Activated T-helper 1 cell treated with anti-CD3 and anti-CD28 coated beads, Interleukin-12 subunit alpha, Interleukin-12 subunit beta, Interleukin-2, Interleukin-4 antibody, amounts not matched to agents 30 ng/mL and 10 ng/mL and 1 ng/mL, durations not matched to agents 14 hours and 24 hours and 36 hours (primary cell): ENCODE data around the gene TBC1D8. TPM values are rescaled to one million over a fixed set of nuclear protein-coding genes. Genes with fewer than 3 reads are reported as not detected.

ENCODE experiments used
- DNase-seq: peaks from one replicate; pipeline ENCODE4 v3.0.0; 2021; ENCODE audit warnings: low spot score
- H3K27ac Mint-ChIP-seq: one replicate; pipeline ENCODE4 v1.8.0; 2021; ENCODE audit warnings: mild to moderate bottlenecking, mixed read lengths
- H3K27me3 Mint-ChIP-seq: one replicate; pipeline ENCODE4 v1.8.0; 2022; ENCODE audit warnings: mild to moderate bottlenecking, moderate library complexity, mixed read lengths; ENCODE audit not compliant: insufficient read depth
- H3K36me3 Mint-ChIP-seq: one replicate; pipeline ENCODE4 v1.8.0; 2021; ENCODE audit warnings: low read depth, mixed read lengths
- H3K4me1 Mint-ChIP-seq: one replicate; pipeline ENCODE4 v1.8.0; 2021; ENCODE audit warnings: low read depth, mixed read lengths
- H3K4me3 Mint-ChIP-seq: one replicate; pipeline ENCODE4 v1.8.0; 2021; ENCODE audit warnings: mild to moderate bottlenecking, moderate library complexity, mixed read lengths
- H3K9me3 Mint-ChIP-seq: one replicate; pipeline ENCODE4 v1.8.0; 2021; ENCODE audit warnings: mixed read lengths
- intact Hi-C: fragments of 100-400 bp; cut with micrococcal nuclease; formaldehyde crosslinking; loops from one replicate; pipeline ENCODE4 v1.15.1; 2024
- total RNA-seq: library from RNA; stranded (reverse); gene quantifications from 2 replicates; pipeline ENCODE4 v1.2.3, GENCODE V29; 2022

Gene TBC1D8
- total RNA-seq, 1 donor from 2014 or later, result 1.1 TPM

DNA sequence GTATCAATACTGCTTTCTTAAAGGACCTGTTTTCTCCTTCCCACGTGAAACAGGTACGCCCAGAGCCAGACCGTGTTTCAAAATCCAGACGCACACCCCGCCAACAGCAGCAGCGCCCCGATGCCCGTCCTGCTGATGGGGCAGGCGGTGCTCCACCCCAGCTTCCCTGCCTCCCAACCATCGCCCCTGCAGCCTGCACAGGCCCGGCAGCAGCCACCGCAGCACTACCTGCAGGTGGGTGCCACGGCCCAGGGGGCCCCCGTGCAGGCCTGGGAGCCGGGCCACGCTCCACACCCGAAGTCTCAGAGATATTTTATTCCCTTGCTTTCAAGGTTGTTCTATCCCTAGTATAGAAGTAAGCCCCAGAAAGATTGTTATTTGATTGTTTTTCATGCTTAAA is 157.9 kb downstream of the TBC1D8 start:
- Mint-ChIP-seq H3K27me3 (no peaks in the 10 kb centered on the region), H3K4me3 (no peak overlapping the region), H3K9me3 (no peaks in the 10 kb centered on the region), H3K4me1 (peaks cover 5% of the 10 kb centered on the region), H3K36me3 (no peaks in the 10 kb centered on the region), H3K27ac (no peak overlapping the region)
- no peak for DNase-seq
- intact Hi-C loops, result no loop called here

DNA sequence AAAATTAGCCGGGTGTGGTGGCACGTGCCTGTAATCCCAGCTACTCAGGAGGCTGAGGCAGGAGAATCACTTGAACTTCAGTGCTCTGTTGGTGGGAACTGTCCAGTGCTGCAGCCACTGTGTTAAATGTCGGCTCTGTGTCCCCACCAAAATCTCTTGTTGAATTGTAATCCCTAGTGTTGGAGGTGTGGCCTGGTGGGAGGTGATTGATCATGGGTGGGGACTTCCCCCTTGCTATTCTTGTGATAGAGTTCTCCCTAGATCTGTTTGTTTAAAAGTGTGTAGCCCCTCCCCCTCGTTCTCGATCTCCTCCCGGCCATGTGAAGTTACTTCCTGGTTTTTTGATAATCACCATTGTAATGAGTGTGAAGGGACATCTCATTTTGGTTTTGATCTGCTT is 158.9 kb downstream of the TBC1D8 start:
- Mint-ChIP-seq H3K4me1 (peaks cover 5% of the 10 kb centered on the region), H3K9me3 (no peaks in the 10 kb centered on the region), H3K27ac (no peak overlapping the region), H3K27me3 (no peaks in the 10 kb centered on the region), H3K36me3 (no peaks in the 10 kb centered on the region), H3K4me3 (no peak overlapping the region)
- intact Hi-C loops, result no loop called here
- no peak for DNase-seq

DNA sequence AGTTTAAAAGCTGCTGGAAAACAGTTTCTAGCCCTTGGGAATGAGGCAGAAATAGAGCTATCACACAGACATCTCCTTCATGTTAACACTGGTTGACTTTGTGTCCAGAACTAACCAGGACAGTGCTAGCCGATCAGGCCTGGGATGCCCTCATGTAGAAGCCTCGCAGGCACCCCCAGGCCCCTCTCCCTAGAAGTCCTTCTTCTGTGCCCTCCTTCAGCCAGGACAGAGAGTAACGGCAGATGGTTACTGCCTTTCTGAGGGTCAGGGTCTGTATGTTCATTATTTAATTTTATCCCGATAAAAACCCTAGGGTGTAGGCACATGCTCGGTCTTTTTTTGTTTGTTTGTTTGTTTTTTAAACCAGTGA is 159.8 kb downstream of the TBC1D8 start:
- Mint-ChIP-seq H3K4me1 (peaks cover 5% of the 10 kb centered on the region), H3K27ac (no peak overlapping the region), H3K27me3 (no peaks in the 10 kb centered on the region), H3K4me3 (no peak overlapping the region), H3K36me3 (no peaks in the 10 kb centered on the region), H3K9me3 (no peaks in the 10 kb centered on the region)
- intact Hi-C loops, result no loop called here
- DNase-seq, result no peak

DNA sequence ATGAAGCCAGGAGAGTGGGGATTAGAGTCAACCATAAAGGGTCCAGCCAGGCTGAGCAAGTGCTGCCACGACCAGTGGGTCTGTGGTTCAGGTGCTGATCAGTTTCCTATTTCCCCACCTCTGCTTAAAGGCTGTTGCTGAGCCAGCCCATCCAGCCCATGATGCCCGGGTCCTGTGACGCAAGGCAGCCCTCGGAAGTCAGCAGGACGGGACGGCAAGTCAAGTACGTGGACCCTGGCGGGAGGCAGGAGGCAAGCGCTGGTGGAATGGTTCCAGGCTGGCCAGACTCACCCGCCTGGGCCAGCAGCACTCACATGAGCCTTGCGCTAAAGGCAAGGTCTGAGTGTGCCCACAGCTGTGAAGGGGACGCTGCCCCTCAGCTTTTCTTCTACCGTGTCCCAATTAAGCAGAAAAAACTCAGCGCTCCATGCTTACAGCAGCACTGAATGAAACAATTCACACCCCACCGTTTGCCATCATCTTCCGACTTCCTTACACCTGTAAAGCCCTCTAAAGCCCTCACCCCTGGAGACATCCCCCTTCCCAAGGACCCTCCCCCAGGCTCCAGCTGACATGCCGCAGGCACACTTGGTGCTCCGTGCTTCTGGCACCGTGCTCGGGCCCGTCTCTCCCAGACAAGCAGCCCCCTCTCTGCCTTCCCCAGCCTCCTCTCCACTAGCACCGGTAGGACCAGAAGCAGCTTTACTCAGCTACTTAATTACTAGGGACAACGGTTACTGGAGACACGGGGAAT is 160.4 kb downstream of the TBC1D8 start:
- Mint-ChIP-seq H3K4me3 (no peak overlapping the region), H3K36me3 (no peaks in the 10 kb centered on the region), H3K9me3 (no peaks in the 10 kb centered on the region), H3K27me3 (no peaks in the 10 kb centered on the region), H3K27ac (no peak overlapping the region), H3K4me1 (peaks cover 5% of the 10 kb centered on the region)
- no peak for DNase-seq
- intact Hi-C loops, result no loop called here

DNA sequence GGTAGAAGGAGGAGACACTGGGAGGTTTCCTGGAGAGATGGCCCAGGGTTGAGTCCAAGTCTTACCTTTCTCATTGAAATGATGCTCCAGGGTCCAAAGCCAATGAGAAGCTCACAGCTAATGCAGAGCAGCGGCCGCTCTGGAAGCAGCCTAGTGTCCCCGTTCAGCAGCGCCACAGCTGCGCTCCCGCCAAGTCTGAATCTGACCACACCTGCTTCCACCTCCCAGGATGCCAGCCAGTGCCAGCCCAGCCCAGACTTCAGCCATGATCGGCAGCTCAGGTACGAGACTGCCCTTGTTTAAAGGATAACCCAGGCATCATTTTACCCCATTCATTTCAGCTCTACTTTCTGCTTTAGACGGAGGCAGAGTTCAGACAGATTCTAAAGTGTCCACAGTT is 161.0 kb downstream of the TBC1D8 start:
- H3K27me3 Mint-ChIP-seq, result no peaks in the 10 kb centered on the region
- no peak overlapping the region for H3K4me3 Mint-ChIP-seq
- H3K27ac Mint-ChIP-seq, result no peak overlapping the region
- H3K36me3 Mint-ChIP-seq, result no peaks in the 10 kb centered on the region
- peaks cover 5% of the 10 kb centered on the region for H3K4me1 Mint-ChIP-seq
- H3K9me3 Mint-ChIP-seq, result no peaks in the 10 kb centered on the region
- no peak for DNase-seq
- intact Hi-C loops, result no loop called here

DNA sequence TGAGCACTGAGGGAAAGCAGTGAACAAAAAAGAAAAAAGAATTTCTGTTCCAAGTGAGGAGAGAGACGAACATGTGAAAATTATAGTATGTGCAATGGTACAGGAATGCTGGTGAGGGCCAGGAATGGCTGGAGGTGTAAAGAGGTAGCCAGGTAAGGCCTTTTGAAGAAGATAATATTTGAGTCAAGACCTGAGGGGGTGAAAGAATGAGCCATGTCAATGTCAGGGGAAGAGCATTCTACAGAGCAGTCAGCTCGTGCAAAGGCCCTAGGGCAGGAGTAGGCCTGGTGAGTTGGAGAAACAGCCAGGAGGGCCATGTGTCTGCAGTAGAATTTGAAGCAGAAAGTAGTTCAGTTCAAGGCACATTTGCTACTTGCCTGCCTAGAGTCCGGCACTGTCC is 161.5 kb downstream of the TBC1D8 start:
- Mint-ChIP-seq H3K9me3 (no peaks in the 10 kb centered on the region), H3K4me1 (peaks cover 5% of the 10 kb centered on the region), H3K27me3 (no peaks in the 10 kb centered on the region), H3K4me3 (no peak overlapping the region), H3K36me3 (no peaks in the 10 kb centered on the region), H3K27ac (no peak overlapping the region)
- intact Hi-C loops, result loop anchor here (10.0 kb wide), 3 partner anchors 175 to 725 kb away; no protein-coding TSS in a partner anchor
- DNase-seq, result no peak

DNA sequence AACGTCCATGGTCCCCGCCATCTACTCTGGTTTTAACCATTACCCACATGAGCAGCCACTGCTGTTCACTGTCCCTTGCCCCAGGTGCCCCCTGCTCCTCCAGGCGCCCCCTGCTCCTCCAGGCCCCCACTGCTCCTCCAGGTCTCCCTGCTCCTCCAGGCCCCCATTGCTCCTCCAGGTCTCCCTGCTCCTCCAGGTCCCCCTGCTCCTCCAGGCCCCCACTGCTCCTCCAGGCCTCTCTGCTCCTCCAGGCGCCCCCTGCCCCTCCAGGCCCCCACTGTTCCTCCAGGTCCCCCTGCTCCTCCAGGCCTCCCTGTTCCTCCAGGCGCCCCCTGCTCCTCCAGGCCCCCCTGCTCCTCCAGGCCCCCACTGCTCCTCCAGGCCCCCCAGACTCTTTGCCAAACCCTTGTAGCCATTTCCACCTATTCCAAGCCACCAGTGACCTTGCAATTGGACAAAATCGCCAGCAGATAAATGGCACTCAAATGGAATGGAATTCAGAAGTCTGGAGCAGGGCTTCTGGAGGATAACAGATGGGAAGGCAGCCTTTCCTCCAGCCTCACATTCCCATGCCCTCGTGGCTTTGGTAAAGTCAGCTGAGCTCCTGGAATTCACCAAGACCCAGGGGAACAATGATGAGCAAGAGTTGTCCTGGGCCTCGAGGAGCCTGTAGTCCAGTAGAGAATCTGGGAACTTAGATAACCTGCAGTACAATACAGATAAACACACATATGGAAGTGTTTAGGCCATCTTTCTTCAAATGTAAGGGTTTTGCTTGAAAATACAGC is 162.4 kb downstream of the TBC1D8 start:
- Mint-ChIP-seq H3K4me1 (peaks cover 5% of the 10 kb centered on the region), H3K27ac (no peak overlapping the region), H3K27me3 (no peaks in the 10 kb centered on the region), H3K4me3 (no peak overlapping the region), H3K36me3 (no peaks in the 10 kb centered on the region), H3K9me3 (no peaks in the 10 kb centered on the region)
- intact Hi-C loops, result loop anchor here (10.0 kb wide), 3 partner anchors 174 to 724 kb away; no protein-coding TSS in a partner anchor
- no peak for DNase-seq

- H3K4me3 Mint-ChIP-seq, result no peak overlapping the region
- DNase-seq, result no peak
- H3K36me3 Mint-ChIP-seq, result no peaks in the 10 kb centered on the region
- peaks cover 5% of the 10 kb centered on the region for H3K4me1 Mint-ChIP-seq
- intact Hi-C loops, result loop anchor here (10.0 kb wide), 3 partner anchors 173 to 723 kb away; no protein-coding TSS in a partner anchor
- no peaks in the 10 kb centered on the region for H3K27me3 Mint-ChIP-seq
- H3K9me3 Mint-ChIP-seq, result no peaks in the 10 kb centered on the region
- H3K27ac Mint-ChIP-seq, result no peak overlapping the region
Observed at GRCh38 chr2:100987974-100988373, 163.2 kb downstream of the TBC1D8 start.

DNA sequence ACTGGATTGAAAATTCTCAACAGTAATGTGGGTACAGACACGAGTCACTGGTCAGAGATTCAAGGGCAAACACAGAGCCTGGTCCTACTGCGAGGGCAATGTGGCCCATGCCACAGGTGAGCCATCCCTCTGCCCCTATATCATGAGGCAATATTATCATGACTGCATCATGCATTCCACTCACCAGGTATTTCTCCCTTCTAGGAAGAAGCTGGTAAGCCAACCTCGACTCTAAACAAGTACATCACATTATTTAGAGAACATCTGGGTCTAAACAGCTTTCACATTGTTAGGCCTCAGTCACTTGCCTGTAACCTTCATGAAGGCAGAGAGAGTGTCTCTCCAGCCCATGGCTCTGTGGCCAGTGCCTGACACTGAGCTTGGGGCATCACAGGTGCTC is 163.6 kb downstream of the TBC1D8 start:
- Mint-ChIP-seq H3K4me3 (no peak overlapping the region), H3K27me3 (no peaks in the 10 kb centered on the region), H3K27ac (no peak overlapping the region), H3K9me3 (no peaks in the 10 kb centered on the region), H3K4me1 (peaks cover 3% of the 10 kb centered on the region), H3K36me3 (no peaks in the 10 kb centered on the region)
- no peak for DNase-seq
- intact Hi-C loops, result loop anchor here (10.0 kb wide), 3 partner anchors 173 to 723 kb away; no protein-coding TSS in a partner anchor

GRCh38 chr2:100986157-100986556 is 165.0 kb downstream of the TBC1D8 start:
- Mint-ChIP-seq H3K27ac (no peak overlapping the region), H3K4me1 (no peaks in the 10 kb centered on the region), H3K27me3 (no peaks in the 10 kb centered on the region), H3K4me3 (no peak overlapping the region), H3K36me3 (no peaks in the 10 kb centered on the region), H3K9me3 (no peaks in the 10 kb centered on the region)
- DNase-seq, result no peak
- intact Hi-C loops, result loop anchor here (10.0 kb wide), 3 partner anchors 171 to 721 kb away; no protein-coding TSS in a partner anchor

GRCh38 chr2:100984892-100985307 is 166.3 kb downstream of the TBC1D8 start:
- intact Hi-C loops, result loop anchor here (1.0 to 10.0 kb wide), 6 partner anchors 66 to 720 kb away; no protein-coding TSS in a partner anchor
- Mint-ChIP-seq H3K4me3 (no peak overlapping the region), H3K9me3 (no peaks in the 10 kb centered on the region), H3K27me3 (no peaks in the 10 kb centered on the region), H3K36me3 (no peaks in the 10 kb centered on the region), H3K27ac (no peak overlapping the region), H3K4me1 (no peaks in the 10 kb centered on the region)
- DNase-seq, result peak; percentile 49

- no peak for DNase-seq
- intact Hi-C loops, result loop anchor here (10.0 kb wide), 3 partner anchors 169 to 719 kb away; no protein-coding TSS in a partner anchor
- Mint-ChIP-seq H3K36me3 (no peaks in the 10 kb centered on the region), H3K27me3 (no peaks in the 10 kb centered on the region), H3K4me1 (no peaks in the 10 kb centered on the region), H3K27ac (no peak overlapping the region), H3K4me3 (no peak overlapping the region), H3K9me3 (no peaks in the 10 kb centered on the region)
Observed at GRCh38 chr2:100983684-100984310, 167.4 kb downstream of the TBC1D8 start.

DNA sequence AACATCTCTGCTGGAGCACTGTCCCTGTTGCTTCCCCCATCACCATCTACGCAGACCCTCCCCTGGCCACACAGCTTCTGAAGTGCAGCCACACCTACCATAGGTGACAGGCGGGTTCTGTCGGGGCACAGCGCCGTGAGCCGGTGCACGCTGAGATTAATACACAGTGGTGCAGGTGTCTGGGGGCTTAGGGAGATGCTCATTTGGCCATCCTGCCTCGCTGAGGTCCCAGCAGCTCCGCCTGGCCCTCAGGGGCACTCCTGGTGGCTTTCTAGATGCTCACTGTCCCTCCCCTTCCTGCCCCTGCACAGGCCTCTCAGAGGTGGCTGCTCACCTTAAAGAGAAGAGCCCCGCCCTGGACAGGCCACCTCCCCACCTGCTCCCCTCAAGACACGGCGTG is 168.0 kb downstream of the TBC1D8 start:
- DNase-seq, result no peak
- H3K36me3 Mint-ChIP-seq, result no peaks in the 10 kb centered on the region
- intact Hi-C loops, result loop anchor here (10.0 kb wide), 3 partner anchors 168 to 718 kb away; no protein-coding TSS in a partner anchor
- no peak overlapping the region for H3K4me3 Mint-ChIP-seq
- H3K9me3 Mint-ChIP-seq, result no peaks in the 10 kb centered on the region
- H3K27me3 Mint-ChIP-seq, result no peaks in the 10 kb centered on the region
- no peak overlapping the region for H3K27ac Mint-ChIP-seq
- no peaks in the 10 kb centered on the region for H3K4me1 Mint-ChIP-seq
